Endothelial cell of umbilical vein (primary cell): ENCODE results near the gene IPO11.

Experiments
- EZH2 ChIP-seq: IDR thresholded peaks from 2 replicates; pipeline ENCODE4 v1.6.1; 2012; ENCODE audit warnings: borderline replicate concordance, low read depth, mild to moderate bottlenecking, moderate library complexity, low read length, inconsistent platforms; ENCODE audit not compliant: severe bottlenecking
- FOS ChIP-seq: IDR thresholded peaks from 2 replicates; pipeline ENCODE4 v1.6.1; 2011; ENCODE audit warnings: mild to moderate bottlenecking, low read length, moderate library complexity, borderline replicate concordance; ENCODE audit not compliant: insufficient read depth
- JUN ChIP-seq: IDR thresholded peaks from 2 replicates; pipeline ENCODE4 v1.6.1; 2011; ENCODE audit warnings: borderline replicate concordance, low read depth; ENCODE audit not compliant: insufficient read length, insufficient read depth
- MAX ChIP-seq: IDR thresholded peaks from 2 replicates; pipeline ENCODE4 v1.6.1; 2011; ENCODE audit not compliant: insufficient read depth, insufficient read length
- MYC ChIP-seq: IDR thresholded peaks from one replicate; pipeline ENCODE4 v1.6.1; 2011; ENCODE audit warnings: mild to moderate bottlenecking, low read depth, low read length
- POLR2A ChIP-seq: IDR thresholded peaks from 2 replicates; pipeline ENCODE4 v1.6.1; 2012; ENCODE audit warnings: low read depth, mild to moderate bottlenecking, control low read depth, low read length
- POLR2AphosphoS5 ChIP-seq: IDR thresholded peaks from 2 replicates; pipeline ENCODE4 v1.6.1; 2012; ENCODE audit warnings: low read depth, mild to moderate bottlenecking, control low read depth, low read length, moderate library complexity; ENCODE audit not compliant: insufficient read depth
- TF ChIP-seq, protein P1 (sequence below), 2 donors: IDR thresholded peaks; 1 replicate in 1 of 2; 2 replicates in 1 of 2; pipeline ENCODE4 v1.5.1; 2011; ENCODE audit warnings: low read length in 2 of 2, mild to moderate bottlenecking in 2 of 2, moderate library complexity in 2 of 2, control low read depth in 1 of 2, inconsistent platforms in 1 of 2, low read depth in 1 of 2; ENCODE audit not compliant: insufficient read depth in 1 of 2; ENCODE audit errors: extremely low read depth in 1 of 2

GRCh38 chr5:62376064-62376463 lies 36.5 kb upstream of the IPO11 start:
- no peak for TF ChIP-seq MAX
- TF ChIP-seq POLR2AphosphoS5: no peak
- TF ChIP-seq, protein P1, sequence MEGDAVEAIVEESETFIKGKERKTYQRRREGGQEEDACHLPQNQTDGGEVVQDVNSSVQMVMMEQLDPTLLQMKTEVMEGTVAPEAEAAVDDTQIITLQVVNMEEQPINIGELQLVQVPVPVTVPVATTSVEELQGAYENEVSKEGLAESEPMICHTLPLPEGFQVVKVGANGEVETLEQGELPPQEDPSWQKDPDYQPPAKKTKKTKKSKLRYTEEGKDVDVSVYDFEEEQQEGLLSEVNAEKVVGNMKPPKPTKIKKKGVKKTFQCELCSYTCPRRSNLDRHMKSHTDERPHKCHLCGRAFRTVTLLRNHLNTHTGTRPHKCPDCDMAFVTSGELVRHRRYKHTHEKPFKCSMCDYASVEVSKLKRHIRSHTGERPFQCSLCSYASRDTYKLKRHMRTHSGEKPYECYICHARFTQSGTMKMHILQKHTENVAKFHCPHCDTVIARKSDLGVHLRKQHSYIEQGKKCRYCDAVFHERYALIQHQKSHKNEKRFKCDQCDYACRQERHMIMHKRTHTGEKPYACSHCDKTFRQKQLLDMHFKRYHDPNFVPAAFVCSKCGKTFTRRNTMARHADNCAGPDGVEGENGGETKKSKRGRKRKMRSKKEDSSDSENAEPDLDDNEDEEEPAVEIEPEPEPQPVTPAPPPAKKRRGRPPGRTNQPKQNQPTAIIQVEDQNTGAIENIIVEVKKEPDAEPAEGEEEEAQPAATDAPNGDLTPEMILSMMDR (IDR thresholded peaks at IDR 0.05; ENCODE audit: extremely low read depth in 1 of 2, insufficient read depth in 1 of 2, low read depth in 1 of 2, low read length in 2 of 2): no peak
- TF ChIP-seq EZH2: no peak
- TF ChIP-seq POLR2A: no peak
- no peak for TF ChIP-seq JUN
- TF ChIP-seq MYC: no peak
- no peak for TF ChIP-seq FOS
